ENCODE results near the gene COLQ.
"Not testable (repeated sequence)": the region's sequence is repeated elsewhere in the genome, so short reads cannot be mapped to it uniquely, and the experiment has no call there.

COLQ gene

DNA sequence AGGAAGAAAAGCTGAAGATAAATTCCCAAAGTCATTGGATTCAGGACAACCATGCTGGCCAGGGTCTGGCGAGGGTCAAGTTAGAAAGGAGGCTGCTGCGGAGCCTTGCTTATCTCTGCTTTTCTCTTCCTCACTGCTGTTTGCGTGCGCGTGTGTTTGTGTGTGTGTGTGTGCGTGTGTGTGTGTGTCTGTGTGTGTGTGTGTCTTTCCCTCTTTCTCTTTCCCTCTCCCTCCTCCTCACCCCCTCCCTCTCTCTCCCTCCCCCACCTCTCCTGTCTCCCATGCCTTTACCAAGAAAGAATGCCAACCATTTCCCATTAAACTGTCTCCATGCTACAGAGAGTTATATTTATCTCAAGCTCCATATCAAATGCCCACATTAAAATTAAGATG, at the start of gene COLQ:
TSS of gene COLQ (minus strand) at position 134 of the 393 bp plus-strand sequence. CDS start at position 53, 81 bp downstream.
- no peak for DNase-seq

- no peak for DNase-seq
These were observed 41.7 kb upstream of the COLQ start for GRCh38 chr3:15563190-15563589.

GRCh38 chr3:15562560-15562959, 41.1 kb upstream of the COLQ start:
- no peak for DNase-seq

- no peak for DNase-seq
These were observed 37.1 kb upstream of the COLQ start for GRCh38 chr3:15558581-15558980.

- DNase-seq, result peak; percentile 45 to 47
These were observed 36.0 kb upstream of the COLQ start for GRCh38 chr3:15557511-15557946.

GRCh38 chr3:15556512-15556911, 35.0 kb upstream of the COLQ start:
- no peak for DNase-seq

- no peak for DNase-seq
These were observed 32.2 kb upstream of the COLQ start for GRCh38 chr3:15553749-15554148.

GRCh38 chr3:15551902-15552301, 30.4 kb upstream of the COLQ start:
- DNase-seq, result no peak

DNA sequence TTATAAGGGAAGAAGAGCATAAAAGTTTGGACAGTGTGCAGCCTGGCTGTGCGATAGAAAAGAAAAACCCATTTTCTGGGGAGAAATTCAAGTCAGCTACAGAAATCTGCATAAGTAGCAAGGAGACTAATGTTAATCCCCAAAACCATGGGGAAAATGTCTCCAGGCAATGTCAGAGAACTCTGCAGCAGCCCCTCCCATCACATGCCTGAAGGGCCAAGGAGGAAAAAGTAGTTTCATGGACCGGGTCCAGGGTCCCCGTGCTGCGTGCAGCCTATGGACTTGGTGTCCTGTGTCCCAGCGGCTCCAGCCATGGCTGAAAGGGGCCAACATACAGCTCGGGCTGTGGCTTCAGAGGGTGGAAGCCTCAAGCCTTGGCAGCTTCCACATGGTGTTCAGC, 28.3 kb upstream of the COLQ start:
- no peak for DNase-seq

- DNase-seq, result no peak
These were observed 21.1 kb upstream of the COLQ start for GRCh38 chr3:15542614-15543013.

- no peak for DNase-seq
These were observed 19.9 kb upstream of the COLQ start for GRCh38 chr3:15541371-15541770.

DNA sequence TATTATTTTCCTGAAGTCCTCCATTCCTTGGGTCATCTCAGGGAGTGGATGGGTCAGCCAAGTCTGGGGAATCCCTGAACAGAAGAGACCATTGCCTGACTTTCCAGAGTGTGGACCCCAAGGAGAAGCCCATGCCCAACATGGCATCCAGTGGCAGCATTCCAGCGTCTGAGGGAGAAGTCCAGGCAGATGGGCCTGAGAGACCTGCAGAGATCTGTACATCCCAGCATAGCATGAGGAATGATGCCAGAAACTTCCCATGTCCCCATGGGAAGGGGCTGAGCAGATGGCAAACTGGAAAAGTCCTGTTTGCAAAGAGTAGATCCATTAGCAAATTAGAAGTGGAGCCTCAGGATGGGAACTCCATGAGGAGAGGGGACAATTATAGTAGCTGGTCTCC, 17.6 kb upstream of the COLQ start:
- no peak for DNase-seq

GRCh38 chr3:15538345-15538744, 16.8 kb upstream of the COLQ start:
- no peak for DNase-seq

- DNase-seq, result no peak
These were observed 15.3 kb upstream of the COLQ start for GRCh38 chr3:15536856-15537255.

- peak; percentile 49 to 51 for DNase-seq
These were observed 14.2 kb upstream of the COLQ start for GRCh38 chr3:15535732-15536131.

- not testable (repeated sequence) for DNase-seq
These were observed 11.1 kb upstream of the COLQ start for GRCh38 chr3:15532614-15533013.

DNA sequence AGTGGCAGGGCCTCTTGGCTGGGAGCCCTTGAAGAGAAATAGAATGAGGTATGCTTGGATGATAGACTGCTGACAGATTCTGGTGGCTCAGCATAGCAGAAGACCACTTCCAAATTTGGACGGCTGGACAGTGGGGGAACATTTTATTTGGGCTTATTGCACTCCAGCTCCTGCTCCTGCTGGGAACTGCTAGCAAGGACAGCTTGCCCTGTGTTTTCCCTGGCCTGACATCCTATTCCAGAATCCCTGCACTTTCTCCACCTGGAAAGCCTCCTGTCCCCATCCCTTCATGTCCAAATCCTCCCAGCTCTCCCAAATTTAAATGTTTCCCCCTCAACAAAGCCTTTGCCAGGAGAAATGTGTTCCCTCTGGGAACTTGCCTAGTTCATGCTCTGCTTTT, 9.8 kb upstream of the COLQ start:
- no peak for DNase-seq

DNA sequence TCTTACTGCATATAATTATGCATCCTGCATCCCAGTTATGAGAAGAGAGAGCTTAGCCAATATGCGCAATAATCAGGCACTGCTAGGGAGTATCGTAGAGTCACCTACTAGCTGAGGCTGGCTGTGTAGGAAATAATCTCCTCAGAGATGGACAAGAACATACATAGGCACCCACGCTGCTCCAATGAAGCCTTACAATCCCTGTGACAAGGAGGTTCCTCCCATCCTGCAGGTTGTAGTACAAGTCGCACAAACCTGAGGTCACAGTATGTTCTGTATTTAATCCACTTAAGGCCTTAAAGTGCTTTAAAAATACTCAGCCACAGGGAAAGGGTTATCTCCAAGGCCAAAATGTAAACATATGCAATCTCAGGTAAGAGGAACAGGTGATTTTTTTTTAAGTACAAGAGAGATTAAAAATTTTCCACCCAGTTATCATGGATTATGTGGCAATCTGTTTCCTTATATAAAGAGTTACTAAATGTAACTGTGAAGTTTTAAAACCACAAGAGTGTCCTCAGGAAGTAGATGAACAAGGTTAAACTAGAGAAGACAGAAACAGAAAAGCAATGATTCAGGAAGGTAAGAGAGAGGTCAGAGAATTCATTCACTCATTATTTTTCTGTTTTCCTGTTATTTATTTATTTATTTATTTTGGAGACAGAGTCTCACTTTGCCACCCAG, 7.5 kb upstream of the COLQ start:
- no peak for DNase-seq

DNA sequence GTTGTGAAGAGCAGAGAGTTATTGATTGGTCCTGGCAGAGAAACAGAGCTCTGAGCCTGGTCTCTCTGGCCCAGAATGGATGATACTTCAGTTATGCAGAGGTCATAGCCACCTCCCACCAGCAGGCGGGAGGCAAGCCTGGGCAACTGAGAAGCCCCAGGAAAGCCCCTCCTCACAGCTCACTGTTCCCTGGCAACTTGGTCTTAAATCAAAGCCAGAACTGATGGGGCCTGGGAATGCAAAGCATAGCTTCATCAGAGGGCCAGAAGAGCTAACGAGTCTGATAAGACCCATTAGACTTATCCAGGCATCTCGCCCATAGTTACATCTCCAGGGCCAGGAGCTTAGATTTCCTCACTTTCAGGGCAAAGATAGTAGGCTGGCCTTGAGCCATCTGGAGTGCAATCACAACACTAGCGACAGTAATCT, 5.5 kb upstream of the COLQ start:
- DNase-seq, result no peak

- no peak for DNase-seq
These were observed 4.3 kb upstream of the COLQ start for GRCh38 chr3:15525790-15526189.

DNA sequence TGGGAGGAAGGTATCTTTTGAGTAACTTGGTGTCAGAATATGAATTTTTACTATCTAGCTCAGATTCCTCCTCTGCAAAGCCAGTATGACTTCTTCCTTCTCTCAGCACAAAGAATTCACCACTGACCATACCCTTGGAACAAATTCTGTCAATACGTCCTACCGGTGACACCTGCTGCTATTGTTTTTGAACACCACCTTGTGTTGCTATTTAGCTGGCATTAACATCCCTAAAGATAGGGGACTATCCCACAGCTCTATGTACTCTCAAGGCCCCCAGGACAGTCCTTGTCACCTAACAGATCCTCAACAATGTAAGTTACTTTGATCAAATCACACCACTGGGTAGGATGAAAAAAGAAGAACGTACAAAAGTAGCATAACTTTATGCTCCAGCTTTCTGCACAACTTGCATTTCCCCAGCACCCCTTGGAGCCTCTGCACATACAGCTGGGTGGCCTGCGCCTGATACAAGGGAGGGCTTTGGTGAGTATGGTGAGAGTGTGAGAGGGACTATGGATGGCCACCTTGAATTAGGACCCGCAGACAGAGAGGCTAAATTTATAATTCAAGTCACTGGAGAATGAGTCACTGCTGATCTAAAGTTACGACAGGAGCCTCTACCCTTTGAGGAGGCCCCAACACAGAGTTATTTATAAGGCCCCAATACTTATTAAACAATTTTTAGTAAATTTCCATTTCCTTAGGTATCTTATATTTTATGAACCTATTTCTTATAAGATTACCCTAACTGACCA, 2.3 kb upstream of the COLQ start:
- DNase-seq, result no peak

DNA sequence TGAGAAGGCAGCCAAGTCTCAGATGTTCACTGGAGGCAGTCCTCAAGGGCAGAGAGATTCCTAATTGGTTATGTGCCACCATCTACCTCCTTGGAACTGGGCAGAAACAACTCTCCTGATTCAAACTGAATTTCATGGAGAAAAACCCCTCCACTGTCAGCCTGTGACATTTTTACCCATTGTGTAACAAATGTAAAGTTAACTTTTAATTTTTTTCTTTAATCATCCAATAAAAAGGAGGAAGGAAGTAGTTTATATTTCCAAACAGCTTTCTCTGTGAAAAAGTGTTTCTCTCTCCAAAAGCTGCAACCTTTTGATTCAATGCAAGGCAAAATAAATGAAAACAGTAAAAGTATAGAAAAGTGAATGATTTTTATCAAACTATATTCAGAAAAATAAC, 510 bp upstream of the COLQ start:
- DNase-seq, result no peak

- DNase-seq, result no peak
These were observed 518 bp downstream of the COLQ start for GRCh38 chr3:15520804-15521572.

- DNase-seq, result peak; percentile 3 to 5
These were observed 1.3 kb downstream of the COLQ start for GRCh38 chr3:15520185-15520584.
